Measurements from ENCODE around the gene VSTM2L.

VSTM2L gene

GRCh38 chr20:37919389-37920040, 16.6 kb downstream of the VSTM2L start:
- no peak for DNase-seq (ENCODE audit: low read depth)
- TF ChIP-seq MYC (IDR thresholded peaks at IDR 0.05; ENCODE audit: low read depth, low read length) (no peak), CTCF (IDR thresholded peaks at IDR 0.05; ENCODE audit: low read depth, low read length) (no peak), POLR2A (IDR thresholded peaks at IDR 0.05; ENCODE audit: extremely low read depth, insufficient read length) (no peak), MAX (IDR thresholded peaks at IDR 0.05; ENCODE audit: low read depth, low read length) (no peak)
- H3K4me3 ChIP-seq (ENCODE audit: low read depth, low read length) = no peak overlapping the region

- DNase-seq (ENCODE audit: low read depth) = no peak
- TF ChIP-seq MAX (IDR thresholded peaks at IDR 0.05; ENCODE audit: low read depth, low read length) (no peak), CTCF (IDR thresholded peaks at IDR 0.05; ENCODE audit: low read depth, low read length) (no peak), MYC (IDR thresholded peaks at IDR 0.05; ENCODE audit: low read depth, low read length) (no peak), POLR2A (IDR thresholded peaks at IDR 0.05; ENCODE audit: extremely low read depth, insufficient read length) (no peak)
- H3K4me3 ChIP-seq (ENCODE audit: low read depth, low read length) = no peak overlapping the region
Measured at GRCh38 chr20:37920270-37920669, 17.3 kb downstream of the VSTM2L start.

GRCh38 chr20:37920679-37921322, 17.9 kb downstream of the VSTM2L start:
- DNase-seq (ENCODE audit: low read depth) = no peak
- TF ChIP-seq POLR2A (IDR thresholded peaks at IDR 0.05; ENCODE audit: extremely low read depth, insufficient read length) (no peak), MAX (IDR thresholded peaks at IDR 0.05; ENCODE audit: low read depth, low read length) (no peak), MYC (IDR thresholded peaks at IDR 0.05; ENCODE audit: low read depth, low read length) (no peak), CTCF (IDR thresholded peaks at IDR 0.05; ENCODE audit: low read depth, low read length) (no peak)

GRCh38 chr20:37921341-37921929, 18.5 kb downstream of the VSTM2L start:
- TF ChIP-seq MYC (IDR thresholded peaks at IDR 0.05; ENCODE audit: low read depth, low read length) (no peak), POLR2A (IDR thresholded peaks at IDR 0.05; ENCODE audit: extremely low read depth, insufficient read length) (no peak)
- H3K4me3 ChIP-seq (ENCODE audit: low read depth, low read length) = no peak overlapping the region
- DNase-seq (ENCODE audit: low read depth) = no peak

More at GRCh38 chr20:37920679-37921322, 17.9 kb downstream of the VSTM2L start:
- no peak overlapping the region for H3K4me3 ChIP-seq (ENCODE audit: low read depth, low read length)

- TF ChIP-seq CTCF (IDR thresholded peaks at IDR 0.05; ENCODE audit: low read depth, low read length) = no peak
- TF ChIP-seq MAX (IDR thresholded peaks at IDR 0.05; ENCODE audit: low read depth, low read length) = no peak
- no peak for TF ChIP-seq POLR2A (IDR thresholded peaks at IDR 0.05; ENCODE audit: extremely low read depth, insufficient read length)
- no peak for TF ChIP-seq MYC (IDR thresholded peaks at IDR 0.05; ENCODE audit: low read depth, low read length)
- no peak for DNase-seq (ENCODE audit: low read depth)
- no peak overlapping the region for H3K4me3 ChIP-seq (ENCODE audit: low read depth, low read length)
Measured at GRCh38 chr20:37922016-37922415, 19.1 kb downstream of the VSTM2L start.
